GM12875 (cell line): ENCODE results near the gene NIN.

Experiments
- H3K4me3 ChIP-seq: one replicate; pipeline ENCODE4 v1.5.1; 2011; ENCODE audit warnings: low read depth, low read length, control low read depth
- CTCF ChIP-seq: IDR thresholded peaks from 2 replicates; pipeline ENCODE4 v1.5.1; 2011; ENCODE audit warnings: low read depth, mild to moderate bottlenecking, control low read depth, inconsistent platforms, low read length, moderate library complexity, borderline replicate concordance; ENCODE audit not compliant: insufficient read depth

NIN gene

DNA sequence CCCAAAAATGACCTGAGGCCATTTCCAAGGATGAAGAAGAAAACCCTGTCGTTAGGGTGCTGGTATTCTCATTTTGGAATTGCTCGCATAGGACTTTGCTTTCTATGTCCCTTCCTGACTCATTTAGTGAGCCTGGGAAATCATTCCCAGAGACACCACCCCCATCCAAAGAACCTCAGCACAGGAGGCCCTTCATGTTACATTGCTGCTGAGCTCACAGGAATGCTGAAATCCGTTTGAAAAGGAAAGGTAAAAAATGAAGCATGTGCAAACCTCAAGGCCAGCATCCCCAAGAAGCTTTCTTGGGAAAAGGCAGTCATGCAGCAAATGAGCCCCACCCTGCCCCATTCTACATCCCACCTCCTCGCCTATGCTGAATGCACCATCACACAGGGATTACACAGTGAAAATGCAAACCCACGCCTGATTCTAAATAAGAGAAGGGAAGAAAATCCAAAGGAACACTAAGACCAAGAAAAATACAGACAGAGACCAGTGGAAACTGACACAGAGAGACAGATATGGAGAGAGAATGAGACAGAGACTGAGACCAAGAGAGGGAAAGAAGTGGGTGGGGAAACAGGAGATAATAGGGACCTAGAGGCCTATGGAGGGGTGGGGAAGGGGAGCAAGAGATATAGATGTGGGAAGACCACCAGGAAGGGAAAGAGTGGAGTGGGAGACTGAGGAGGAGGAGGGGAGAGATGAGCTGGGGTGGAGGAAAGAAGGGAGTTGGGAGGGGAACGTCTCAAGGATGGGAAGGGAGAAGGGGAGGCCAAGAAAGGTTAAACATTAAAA is 33.5 kb downstream of the NIN start:
- TF ChIP-seq CTCF, result no peak
- no peak overlapping the region for H3K4me3 ChIP-seq

- H3K4me3 ChIP-seq, result no peak overlapping the region
- no peak for TF ChIP-seq CTCF
Measured at GRCh38 chr14:50796390-50796789, 34.6 kb downstream of the NIN start.

GRCh38 chr14:50795909-50796308 is 35.1 kb downstream of the NIN start:
- no peak for TF ChIP-seq CTCF

DNA sequence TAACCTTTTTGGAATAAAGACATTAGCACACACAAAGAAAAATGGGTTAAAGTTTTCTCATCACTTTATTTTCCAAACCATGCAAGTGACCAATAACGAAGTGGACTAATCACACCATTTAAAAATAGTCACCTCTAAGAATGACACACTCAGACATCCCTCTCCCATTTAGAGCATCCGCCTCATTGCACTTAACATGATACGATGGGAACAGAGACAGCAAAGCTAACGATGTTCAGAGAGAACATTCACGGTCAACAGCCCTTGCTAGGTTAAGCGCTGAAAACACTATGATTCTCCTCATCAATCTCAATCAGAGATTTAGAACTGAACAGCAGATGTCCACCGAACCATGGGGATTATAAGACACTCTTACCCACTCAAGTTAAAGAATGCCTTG is 35.8 kb downstream of the NIN start:
- H3K4me3 ChIP-seq, result no peak overlapping the region
- TF ChIP-seq CTCF, result no peak

More at GRCh38 chr14:50795909-50796308, 35.1 kb downstream of the NIN start:
- no peak overlapping the region for H3K4me3 ChIP-seq

- no peak for TF ChIP-seq CTCF
- H3K4me3 ChIP-seq, result no peak overlapping the region
Measured at GRCh38 chr14:50794068-50794645, 36.8 kb downstream of the NIN start.

DNA sequence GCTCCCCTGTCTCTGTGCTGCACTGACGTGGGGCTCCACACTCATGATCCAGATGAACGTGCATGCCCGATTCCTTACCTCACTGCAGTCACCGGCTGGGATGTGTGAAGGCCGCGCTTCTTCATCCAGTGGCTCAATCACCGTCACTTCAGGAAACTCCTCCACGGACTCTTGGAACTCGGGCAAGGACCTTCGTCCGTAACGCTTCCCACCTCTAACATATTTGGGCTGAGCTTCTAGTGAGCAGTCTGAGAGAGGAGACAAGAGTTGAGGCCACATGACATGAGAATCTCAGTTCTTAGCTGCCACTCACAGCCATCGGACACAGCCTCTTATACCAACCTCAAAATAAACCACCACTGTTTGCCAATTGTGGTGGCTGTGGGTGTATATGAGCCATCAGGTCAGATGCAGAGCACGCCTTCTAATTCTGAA is 38.3 kb downstream of the NIN start:
- peak overlapping the region; percentile 27 for H3K4me3 ChIP-seq
- no peak for TF ChIP-seq CTCF

GRCh38 chr14:50792051-50792477 is 38.9 kb downstream of the NIN start:
- H3K4me3 ChIP-seq, result peak overlapping the region; percentile 36
- TF ChIP-seq CTCF, result no peak
